ENCODE measurements around the gene OBSCN. TPM values are rescaled to one million over a fixed set of nuclear protein-coding genes. Genes with fewer than 3 reads are reported as not detected.
"Not testable (repeated sequence)": the region's sequence is repeated elsewhere in the genome, so short reads cannot be mapped to it uniquely, and the experiment has no call there.

OBSCN gene
- total RNA-seq, 2 donors from 2014 or later = 14.5 to 34.9 TPM

DNA sequence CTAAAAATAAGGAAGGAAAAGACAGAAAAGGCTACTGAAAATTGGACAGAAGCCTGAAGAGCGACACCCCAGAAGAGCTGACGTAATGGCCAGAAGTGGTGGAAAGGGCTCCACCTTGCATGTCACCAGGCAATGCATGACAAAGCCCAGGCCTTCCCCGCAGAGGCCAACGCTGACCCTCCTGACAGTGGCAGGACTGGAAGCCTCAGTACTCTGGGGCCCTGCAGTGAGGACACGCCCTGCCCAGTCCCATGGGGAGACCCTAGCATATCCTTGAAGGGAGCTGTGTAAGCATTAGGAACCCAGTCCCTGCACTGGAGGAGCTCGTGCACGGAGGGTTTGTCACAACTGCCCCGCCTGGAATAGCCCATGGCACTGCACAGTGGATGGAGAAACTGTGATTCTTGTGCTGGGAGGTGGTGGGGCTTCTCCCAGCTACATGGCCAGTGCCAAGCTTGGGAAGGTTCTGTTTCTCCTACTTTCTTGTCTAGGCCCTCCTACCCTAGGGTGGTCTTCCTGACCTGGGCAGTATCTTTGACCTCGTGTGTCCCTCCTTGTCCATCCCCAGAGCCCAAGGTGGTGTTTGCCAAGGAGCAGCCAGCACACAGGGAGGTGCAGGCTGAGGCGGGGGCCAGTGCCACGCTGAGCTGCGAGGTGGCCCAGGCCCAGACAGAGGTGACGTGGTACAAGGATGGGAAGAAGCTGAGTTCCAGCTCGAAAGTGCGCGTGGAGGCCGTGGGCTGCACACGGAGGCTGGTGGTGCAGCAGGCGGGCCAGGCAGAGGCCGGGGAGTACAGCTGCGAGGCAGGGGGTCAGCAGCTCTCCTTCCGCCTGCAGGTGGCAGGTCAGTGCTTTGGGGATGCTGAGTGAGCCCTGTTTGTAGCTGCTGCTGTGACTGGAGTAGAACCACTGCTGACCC, 60.4 kb downstream of the OBSCN start:
- H3K4me3 ChIP-seq = no peak overlapping the region
- intact Hi-C loops (cut with DNase I) = no loop called here
- ATAC-seq (peak; percentile 24), DNase-seq (no peak)
- H3K36me3 ChIP-seq (replicated peaks in 1 of 2; ENCODE audit: insufficient read depth in 1 of 2, low read depth in 2 of 2) = no peaks in the 10 kb centered on the region
- H3K27me3 ChIP-seq = no peaks in the 10 kb centered on the region
- WGBS, 2 donors = 90 to 91% methylated on average over 21 to 22 of the region's 22 CpGs
- no peak for TF ChIP-seq POLR2A (IDR thresholded peaks at IDR 0.05)
- TF ChIP-seq, protein P1, sequence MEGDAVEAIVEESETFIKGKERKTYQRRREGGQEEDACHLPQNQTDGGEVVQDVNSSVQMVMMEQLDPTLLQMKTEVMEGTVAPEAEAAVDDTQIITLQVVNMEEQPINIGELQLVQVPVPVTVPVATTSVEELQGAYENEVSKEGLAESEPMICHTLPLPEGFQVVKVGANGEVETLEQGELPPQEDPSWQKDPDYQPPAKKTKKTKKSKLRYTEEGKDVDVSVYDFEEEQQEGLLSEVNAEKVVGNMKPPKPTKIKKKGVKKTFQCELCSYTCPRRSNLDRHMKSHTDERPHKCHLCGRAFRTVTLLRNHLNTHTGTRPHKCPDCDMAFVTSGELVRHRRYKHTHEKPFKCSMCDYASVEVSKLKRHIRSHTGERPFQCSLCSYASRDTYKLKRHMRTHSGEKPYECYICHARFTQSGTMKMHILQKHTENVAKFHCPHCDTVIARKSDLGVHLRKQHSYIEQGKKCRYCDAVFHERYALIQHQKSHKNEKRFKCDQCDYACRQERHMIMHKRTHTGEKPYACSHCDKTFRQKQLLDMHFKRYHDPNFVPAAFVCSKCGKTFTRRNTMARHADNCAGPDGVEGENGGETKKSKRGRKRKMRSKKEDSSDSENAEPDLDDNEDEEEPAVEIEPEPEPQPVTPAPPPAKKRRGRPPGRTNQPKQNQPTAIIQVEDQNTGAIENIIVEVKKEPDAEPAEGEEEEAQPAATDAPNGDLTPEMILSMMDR (IDR thresholded peaks at IDR 0.05) = no peak
- H3K27ac ChIP-seq = no peak overlapping the region
- H3K9me3 ChIP-seq = no peaks in the 10 kb centered on the region
- H3K4me1 ChIP-seq = no peaks in the 10 kb centered on the region

DNA sequence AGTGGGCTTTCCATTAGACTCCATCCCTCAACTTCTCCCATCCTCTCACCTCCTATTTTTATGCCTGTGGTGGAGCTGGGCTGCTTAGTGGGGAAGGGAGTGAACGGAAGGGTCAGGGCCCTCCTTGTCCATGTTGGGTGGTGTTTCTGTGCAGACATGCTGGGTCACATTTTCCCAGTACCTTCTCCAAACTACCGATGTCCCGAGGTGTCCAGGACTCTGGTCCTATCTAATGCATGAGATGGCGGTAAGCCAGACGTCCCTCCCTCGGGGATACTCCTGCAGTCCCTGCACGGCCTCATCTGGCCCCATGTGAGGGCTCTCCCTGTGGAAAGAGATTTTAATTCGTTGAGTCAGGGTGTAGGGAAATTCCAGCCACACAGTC, 61.0 kb downstream of the OBSCN start:
- Histone ChIP-seq H3K9me3 (no peaks in the 10 kb centered on the region), H3K27ac (no peak overlapping the region), H3K4me1 (no peaks in the 10 kb centered on the region), H3K36me3 (replicated peaks in 1 of 2; ENCODE audit: insufficient read depth in 1 of 2, low read depth in 2 of 2) (no peaks in the 10 kb centered on the region), H3K27me3 (no peaks in the 10 kb centered on the region), H3K4me3 (no peak overlapping the region)
- DNase-seq (no peak), ATAC-seq (no peak)
- WGBS, 2 donors = 74 to 89% methylated on average over 8 of the region's 8 CpGs
- intact Hi-C loops (cut with DNase I) = no loop called here
- TF ChIP-seq, protein P1 (IDR thresholded peaks at IDR 0.05) = no peak
- no peak for TF ChIP-seq POLR2A (IDR thresholded peaks at IDR 0.05)

- DNase-seq; H3K4me3 ChIP-seq; H3K27me3 ChIP-seq; H3K4me1 ChIP-seq; H3K36me3 ChIP-seq (replicated peaks in 1 of 2; ENCODE audit: insufficient read depth in 1 of 2, low read depth in 2 of 2); H3K27ac ChIP-seq; intact Hi-C loops (cut with DNase I); H3K9me3 ChIP-seq: not testable (repeated sequence)
- ATAC-seq = peak; percentile 45
- 91 to 98% methylated on average over 10 to 13 of the region's 17 CpGs for WGBS, 2 donors
Measured at GRCh38 chr1:228269431-228269830, 61.6 kb downstream of the OBSCN start.

DNA sequence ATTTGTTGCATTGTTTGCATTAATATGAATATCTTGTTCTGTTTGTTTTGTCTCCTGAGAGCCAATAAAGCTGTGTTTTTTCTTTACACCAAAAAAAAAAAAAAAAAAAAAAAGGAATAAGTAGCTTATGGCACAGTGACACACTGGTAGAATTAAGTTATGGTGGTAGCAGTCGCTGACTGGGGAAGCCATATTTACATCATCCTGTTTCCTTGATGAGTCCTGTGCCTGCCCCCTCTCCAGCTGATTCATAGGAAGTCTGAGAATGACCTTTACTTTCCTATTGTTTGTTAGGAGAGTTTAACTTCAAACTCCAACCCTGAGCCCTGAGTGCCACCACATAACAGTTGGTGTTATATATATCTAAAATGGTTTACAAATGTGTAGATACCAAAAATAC, 62.2 kb downstream of the OBSCN start:
- Histone ChIP-seq H3K36me3 (replicated peaks in 1 of 2; ENCODE audit: insufficient read depth in 1 of 2, low read depth in 2 of 2) (no peaks in the 10 kb centered on the region), H3K4me1 (no peaks in the 10 kb centered on the region), H3K27me3 (no peaks in the 10 kb centered on the region), H3K9me3 (no peaks in the 10 kb centered on the region), H3K4me3 (no peak overlapping the region), H3K27ac (no peak overlapping the region)
- ATAC-seq (no peak), DNase-seq (no peak)
- WGBS, 2 donors = 76 to 94% methylated on average over 1 of the region's 1 CpG
- TF ChIP-seq, protein P1 (IDR thresholded peaks at IDR 0.05) = no peak
- no peak for TF ChIP-seq POLR2A (IDR thresholded peaks at IDR 0.05)
- intact Hi-C loops (cut with DNase I) = no loop called here

GRCh38 chr1:228271701-228272251, 63.9 kb downstream of the OBSCN start:
- H3K4me3 ChIP-seq = no peak overlapping the region
- ATAC-seq = no peak
- intact Hi-C loops (cut with DNase I) = no loop called here

More at GRCh38 chr1:228271701-228272251, 63.9 kb downstream of the OBSCN start:
- Histone ChIP-seq H3K27ac (no peak overlapping the region), H3K9me3 (no peaks in the 10 kb centered on the region), H3K27me3 (no peaks in the 10 kb centered on the region), H3K36me3 (replicated peaks in 1 of 2; ENCODE audit: insufficient read depth in 1 of 2, low read depth in 2 of 2) (no peaks in the 10 kb centered on the region), H3K4me1 (peaks cover 12% of the 10 kb centered on the region)
- TF ChIP-seq POLR2A (IDR thresholded peaks at IDR 0.05) = no peak
- TF ChIP-seq, protein P1 (IDR thresholded peaks at IDR 0.05) = no peak
- 93% methylated on average over 17 to 19 of the region's 19 CpGs for WGBS, 2 donors
- DNase-seq = no peak
